Measurements from ENCODE around the gene PISD.

The PISD gene

DNA sequence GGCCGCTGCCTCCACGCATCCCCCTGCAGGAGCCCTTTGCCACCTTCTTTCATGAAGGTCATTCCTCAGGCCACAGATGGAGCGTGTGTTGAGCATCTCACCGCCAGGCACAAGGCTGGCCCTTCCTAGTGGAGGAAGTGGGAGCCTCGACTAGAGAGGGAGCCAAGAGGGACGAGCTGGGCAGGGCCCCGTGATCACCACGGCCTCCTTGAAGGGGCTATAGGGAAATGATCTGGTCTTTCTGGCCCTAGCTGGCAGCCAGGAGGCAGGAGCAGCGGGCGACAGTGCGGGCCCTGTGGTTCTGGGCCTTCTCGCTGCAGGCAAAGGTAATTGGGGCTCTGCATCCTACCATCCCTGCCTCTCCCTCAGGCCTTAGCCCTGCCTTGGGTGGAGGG is 49.1 kb downstream of the PISD start:
- H3K79me2 ChIP-seq (ENCODE audit: insufficient read depth, low read length) = no peaks in the 10 kb centered on the region
- H4K20me1 ChIP-seq (ENCODE audit: insufficient read depth, low read length) = no peaks in the 10 kb centered on the region
- no peak overlapping the region for H3K27ac ChIP-seq (ENCODE audit: low read depth, low read length, poor library complexity, severe bottlenecking)
- no peaks in the 10 kb centered on the region for H3K27me3 ChIP-seq (ENCODE audit: insufficient read depth, low read length)
- no peaks in the 10 kb centered on the region for H3F3A ChIP-seq (ENCODE audit: insufficient read depth, low read length)
- peaks cover 3% of the 10 kb centered on the region for H3K4me1 ChIP-seq (ENCODE audit: insufficient read depth, low read length, severe bottlenecking)
- H3K9me3 ChIP-seq (ENCODE audit: low read length) = no peaks in the 10 kb centered on the region
- no peaks in the 10 kb centered on the region for H3K9me2 ChIP-seq (ENCODE audit: low read depth, low read length)
- no peak for TF ChIP-seq EZH2 (IDR thresholded peaks at IDR 0.05; ENCODE audit: borderline replicate concordance, low read length)
- TF ChIP-seq, protein P1, sequence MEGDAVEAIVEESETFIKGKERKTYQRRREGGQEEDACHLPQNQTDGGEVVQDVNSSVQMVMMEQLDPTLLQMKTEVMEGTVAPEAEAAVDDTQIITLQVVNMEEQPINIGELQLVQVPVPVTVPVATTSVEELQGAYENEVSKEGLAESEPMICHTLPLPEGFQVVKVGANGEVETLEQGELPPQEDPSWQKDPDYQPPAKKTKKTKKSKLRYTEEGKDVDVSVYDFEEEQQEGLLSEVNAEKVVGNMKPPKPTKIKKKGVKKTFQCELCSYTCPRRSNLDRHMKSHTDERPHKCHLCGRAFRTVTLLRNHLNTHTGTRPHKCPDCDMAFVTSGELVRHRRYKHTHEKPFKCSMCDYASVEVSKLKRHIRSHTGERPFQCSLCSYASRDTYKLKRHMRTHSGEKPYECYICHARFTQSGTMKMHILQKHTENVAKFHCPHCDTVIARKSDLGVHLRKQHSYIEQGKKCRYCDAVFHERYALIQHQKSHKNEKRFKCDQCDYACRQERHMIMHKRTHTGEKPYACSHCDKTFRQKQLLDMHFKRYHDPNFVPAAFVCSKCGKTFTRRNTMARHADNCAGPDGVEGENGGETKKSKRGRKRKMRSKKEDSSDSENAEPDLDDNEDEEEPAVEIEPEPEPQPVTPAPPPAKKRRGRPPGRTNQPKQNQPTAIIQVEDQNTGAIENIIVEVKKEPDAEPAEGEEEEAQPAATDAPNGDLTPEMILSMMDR (IDR thresholded peaks at IDR 0.05; ENCODE audit: low read length) = no peak
- no peak overlapping the region for H3K4me2 ChIP-seq (ENCODE audit: low read length)
- H2AFZ ChIP-seq (ENCODE audit: low read length) = no peak overlapping the region
- peaks cover 34% of the 10 kb centered on the region; the same call in 1 of the 2 replicates for H3K36me3 ChIP-seq (ENCODE audit: insufficient read depth, low read length)
- no peak overlapping the region for H3K4me3 ChIP-seq (ENCODE audit: low read depth, low read length, poor library complexity, severe bottlenecking)
- H3K9ac ChIP-seq (ENCODE audit: low read length) = no peak overlapping the region

DNA sequence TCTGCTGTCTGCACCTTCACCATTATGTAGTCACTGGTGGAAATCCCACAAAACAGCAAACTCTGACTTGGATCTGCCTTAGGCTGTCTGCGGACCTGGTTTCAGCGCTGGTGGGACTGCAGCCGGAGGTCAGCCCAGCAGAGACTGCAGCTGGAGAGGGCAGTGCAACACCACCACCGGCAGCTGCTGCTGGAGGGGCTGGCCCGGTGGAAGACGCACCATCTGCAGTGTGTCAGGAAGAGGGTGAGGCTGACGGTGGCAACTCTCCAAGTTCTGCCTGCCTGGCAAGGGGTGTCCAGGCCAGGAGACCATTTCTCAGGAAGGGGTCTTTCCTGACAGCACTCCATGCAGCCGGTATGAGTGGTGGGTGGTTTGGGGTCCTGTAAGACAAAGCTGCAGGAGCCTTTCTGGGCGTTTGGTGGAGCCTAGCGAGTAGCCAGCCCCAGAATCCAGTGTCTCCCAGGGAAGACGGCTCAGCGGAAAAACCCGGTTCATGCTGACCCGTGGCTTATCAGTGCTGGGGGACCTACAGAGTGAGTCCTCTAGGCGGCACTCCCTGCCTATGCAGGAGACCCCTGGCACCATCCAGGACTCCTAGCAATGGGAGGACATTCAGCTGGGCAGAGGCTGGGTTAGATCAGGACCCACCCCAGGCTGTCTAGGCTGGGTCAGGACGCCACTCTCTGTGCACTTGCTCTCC is 50.8 kb downstream of the PISD start:
- H3K9me3 ChIP-seq (ENCODE audit: low read length) = no peaks in the 10 kb centered on the region
- H3K9ac ChIP-seq (ENCODE audit: low read length) = no peak overlapping the region
- H3F3A ChIP-seq (ENCODE audit: insufficient read depth, low read length) = no peaks in the 10 kb centered on the region
- no peak overlapping the region for H3K4me3 ChIP-seq (ENCODE audit: low read depth, low read length, poor library complexity, severe bottlenecking)
- H3K27me3 ChIP-seq (ENCODE audit: insufficient read depth, low read length) = no peaks in the 10 kb centered on the region
- H3K27ac ChIP-seq (ENCODE audit: low read depth, low read length, poor library complexity, severe bottlenecking) = no peak overlapping the region
- peaks cover 27% of the 10 kb centered on the region; the same call in 1 of the 2 replicates for H3K36me3 ChIP-seq (ENCODE audit: insufficient read depth, low read length)
- H3K79me2 ChIP-seq (ENCODE audit: insufficient read depth, low read length) = no peaks in the 10 kb centered on the region
- H3K4me1 ChIP-seq (ENCODE audit: insufficient read depth, low read length, severe bottlenecking) = no peaks in the 10 kb centered on the region
- no peak overlapping the region for H2AFZ ChIP-seq (ENCODE audit: low read length)
- no peak overlapping the region for H3K4me2 ChIP-seq (ENCODE audit: low read length)
- TF ChIP-seq, protein P1 (IDR thresholded peaks at IDR 0.05; ENCODE audit: low read length) = no peak
- no peak for TF ChIP-seq EZH2 (IDR thresholded peaks at IDR 0.05; ENCODE audit: borderline replicate concordance, low read length)
- H3K9me2 ChIP-seq (ENCODE audit: low read depth, low read length) = no peaks in the 10 kb centered on the region
- no peaks in the 10 kb centered on the region for H4K20me1 ChIP-seq (ENCODE audit: insufficient read depth, low read length)

DNA sequence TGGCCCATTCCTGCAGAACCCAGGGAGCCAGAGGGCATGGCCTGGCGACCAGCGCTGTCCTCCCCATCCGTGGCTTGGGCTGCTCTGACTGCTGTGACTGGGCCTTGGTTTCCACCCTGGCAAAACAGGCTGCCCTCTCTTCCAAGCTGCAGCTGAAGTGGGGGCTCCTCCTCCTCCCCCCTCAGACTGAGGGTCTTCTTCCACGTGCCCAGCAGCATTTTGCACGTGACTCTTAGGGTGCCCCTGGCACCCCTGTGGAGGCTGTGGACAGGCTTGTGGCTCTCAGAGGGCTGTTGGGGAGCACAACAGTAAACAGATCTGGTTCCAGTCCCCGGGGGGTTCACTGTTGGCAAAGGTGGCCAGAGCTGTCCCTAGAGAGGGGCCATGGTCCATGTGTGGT is 51.4 kb downstream of the PISD start:
- Histone ChIP-seq H3K9ac (ENCODE audit: low read length) (no peak overlapping the region), H4K20me1 (ENCODE audit: insufficient read depth, low read length) (no peaks in the 10 kb centered on the region), H3K27ac (ENCODE audit: low read depth, low read length, poor library complexity, severe bottlenecking) (no peak overlapping the region), H3F3A (ENCODE audit: insufficient read depth, low read length) (no peaks in the 10 kb centered on the region), H3K4me1 (ENCODE audit: insufficient read depth, low read length, severe bottlenecking) (no peaks in the 10 kb centered on the region), H3K9me3 (ENCODE audit: low read length) (no peaks in the 10 kb centered on the region), H3K79me2 (ENCODE audit: insufficient read depth, low read length) (no peaks in the 10 kb centered on the region), H3K4me3 (ENCODE audit: low read depth, low read length, poor library complexity, severe bottlenecking) (no peak overlapping the region), H3K36me3 (ENCODE audit: insufficient read depth, low read length) (peaks cover 32% of the 10 kb centered on the region; the same call in 1 of the 2 replicates), H3K27me3 (ENCODE audit: insufficient read depth, low read length) (no peaks in the 10 kb centered on the region), H3K4me2 (ENCODE audit: low read length) (no peak overlapping the region), H3K9me2 (ENCODE audit: low read depth, low read length) (no peaks in the 10 kb centered on the region), H2AFZ (ENCODE audit: low read length) (no peak overlapping the region)
- TF ChIP-seq, protein P1 (IDR thresholded peaks at IDR 0.05; ENCODE audit: low read length) = no peak
- TF ChIP-seq EZH2 (IDR thresholded peaks at IDR 0.05; ENCODE audit: borderline replicate concordance, low read length) = no peak
